Measurements from ENCODE around the gene GDF9. TPM values are rescaled to one million over a fixed set of nuclear protein-coding genes. Genes with fewer than 3 reads are reported as not detected.

GDF9 gene
- total RNA-seq, 1 donor from 2014 or later = 0.30 TPM

GRCh38 chr5:132836852-132837251 lies 29.4 kb downstream of the GDF9 start:
- DNase-seq = no peak

- DNase-seq = no peak
These were observed 32.2 kb downstream of the GDF9 start for GRCh38 chr5:132834057-132834456.

- DNase-seq = no peak
These were observed 33.7 kb downstream of the GDF9 start for GRCh38 chr5:132832612-132833011.

GRCh38 chr5:132831095-132831860 lies 35.0 kb downstream of the GDF9 start:
- no peak for DNase-seq

DNA sequence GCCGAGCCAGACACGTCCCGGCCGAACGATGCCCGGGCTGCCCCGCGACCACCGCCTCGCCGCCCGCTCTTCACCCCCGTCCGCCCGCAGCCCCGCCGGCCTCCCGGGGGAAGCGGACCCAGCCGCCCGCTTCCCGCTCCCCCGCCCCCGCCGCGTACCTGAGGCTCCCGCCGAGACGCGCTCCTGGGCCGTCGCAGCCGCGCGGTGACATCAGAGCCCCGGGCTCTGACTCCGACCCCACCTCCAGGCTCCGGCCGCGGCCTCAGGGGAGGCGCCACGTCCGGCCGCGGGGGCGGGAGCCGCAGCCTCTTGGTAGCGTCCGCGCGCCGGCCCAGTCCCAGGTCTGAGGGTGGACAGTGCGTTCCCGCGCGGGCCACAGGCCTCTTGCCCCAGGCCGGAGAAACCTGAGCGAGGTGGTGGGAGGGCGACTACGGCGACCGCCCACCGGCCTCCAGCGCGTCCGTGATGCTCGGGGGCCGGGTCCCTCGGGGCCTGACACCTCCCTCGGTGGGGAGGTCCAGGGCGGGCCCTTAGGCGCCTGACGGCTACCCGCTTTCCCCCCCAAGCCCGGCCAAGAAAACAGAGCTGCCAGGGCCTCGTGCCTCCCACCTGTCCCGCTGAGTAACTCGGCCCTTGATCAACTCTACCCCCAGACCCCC lies 35.7 kb downstream of the GDF9 start, which contains the start of gene SHROOM1:
SHROOM1 (minus strand) TSS at position 212 of the 659 bp plus-strand sequence. CDS start 4,507 bp downstream, outside the sequence.
- no peak for DNase-seq

GRCh38 chr5:132829742-132830435 lies 36.4 kb downstream of the GDF9 start:
- DNase-seq = no peak

DNA sequence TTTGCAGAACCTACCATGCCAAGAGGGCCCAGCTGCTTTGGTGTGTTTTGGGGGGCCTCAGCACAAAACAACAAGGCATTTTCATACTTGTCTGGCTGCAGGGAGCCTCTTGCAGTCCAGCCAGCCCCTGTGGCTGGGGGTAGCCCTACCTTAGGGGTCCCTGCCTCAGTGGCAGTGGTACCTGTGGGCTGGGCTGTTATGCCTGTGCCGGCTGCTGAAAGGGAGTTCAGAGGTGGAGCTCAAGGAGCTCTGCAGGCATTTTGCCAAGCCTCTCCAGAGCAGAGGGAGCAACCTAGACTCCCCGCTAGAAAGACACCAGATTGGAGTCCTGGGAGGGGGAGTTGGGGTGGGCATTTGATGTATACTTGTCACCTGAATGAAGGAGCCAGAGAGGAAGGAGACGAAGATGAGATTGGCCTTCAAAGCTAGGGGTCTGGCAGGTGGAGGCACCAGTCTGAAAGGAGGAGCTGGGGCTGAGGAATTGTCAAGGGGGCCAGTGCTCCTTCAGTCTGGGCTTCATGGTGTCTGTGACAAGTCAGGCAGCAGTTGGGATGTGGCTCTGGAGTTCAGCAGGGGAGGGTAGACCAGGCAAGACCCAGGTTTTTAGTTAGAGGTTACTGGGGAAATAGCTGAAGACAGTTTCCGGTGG lies 37.3 kb downstream of the GDF9 start:
- DNase-seq = no peak

DNA sequence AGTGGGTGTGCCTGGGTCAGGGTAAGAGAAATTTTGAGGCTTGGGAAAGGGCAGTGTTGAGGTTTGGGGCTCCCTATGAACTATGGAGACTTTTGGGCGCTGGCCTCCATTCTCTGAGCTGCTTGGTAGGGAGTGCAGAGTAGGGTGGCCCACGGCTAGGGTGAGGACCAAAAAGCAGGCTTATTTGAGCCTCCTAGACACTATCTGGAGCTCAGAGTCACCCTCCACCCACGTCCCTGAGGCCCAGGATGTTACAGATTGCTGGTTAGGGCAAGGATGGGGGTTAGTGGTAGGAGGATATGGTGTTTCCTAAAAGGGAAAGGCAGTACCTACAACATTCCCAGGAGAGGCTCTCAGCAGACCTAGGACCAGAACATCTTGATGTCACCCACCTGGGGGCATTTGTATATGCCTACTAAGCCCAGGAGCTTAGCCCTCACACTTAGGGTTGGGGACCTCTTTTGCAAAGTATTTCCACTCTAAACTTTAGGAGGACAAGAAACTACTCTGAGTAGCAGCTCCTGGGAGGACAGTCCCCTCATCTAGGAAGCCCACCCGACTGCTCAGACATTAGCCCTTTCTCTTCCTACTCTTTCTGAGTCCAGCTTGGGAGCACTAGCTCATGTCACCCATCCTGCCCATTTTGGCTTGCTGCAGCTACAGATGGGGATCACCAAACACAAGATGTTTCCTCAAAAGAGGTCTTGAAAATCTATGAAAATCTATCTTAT lies 38.2 kb downstream of the GDF9 start:
- no peak for DNase-seq

- DNase-seq = no peak
These were observed 39.7 kb downstream of the GDF9 start for GRCh38 chr5:132826424-132827082.

- no peak for DNase-seq
These were observed 40.4 kb downstream of the GDF9 start for GRCh38 chr5:132825834-132826391.

DNA sequence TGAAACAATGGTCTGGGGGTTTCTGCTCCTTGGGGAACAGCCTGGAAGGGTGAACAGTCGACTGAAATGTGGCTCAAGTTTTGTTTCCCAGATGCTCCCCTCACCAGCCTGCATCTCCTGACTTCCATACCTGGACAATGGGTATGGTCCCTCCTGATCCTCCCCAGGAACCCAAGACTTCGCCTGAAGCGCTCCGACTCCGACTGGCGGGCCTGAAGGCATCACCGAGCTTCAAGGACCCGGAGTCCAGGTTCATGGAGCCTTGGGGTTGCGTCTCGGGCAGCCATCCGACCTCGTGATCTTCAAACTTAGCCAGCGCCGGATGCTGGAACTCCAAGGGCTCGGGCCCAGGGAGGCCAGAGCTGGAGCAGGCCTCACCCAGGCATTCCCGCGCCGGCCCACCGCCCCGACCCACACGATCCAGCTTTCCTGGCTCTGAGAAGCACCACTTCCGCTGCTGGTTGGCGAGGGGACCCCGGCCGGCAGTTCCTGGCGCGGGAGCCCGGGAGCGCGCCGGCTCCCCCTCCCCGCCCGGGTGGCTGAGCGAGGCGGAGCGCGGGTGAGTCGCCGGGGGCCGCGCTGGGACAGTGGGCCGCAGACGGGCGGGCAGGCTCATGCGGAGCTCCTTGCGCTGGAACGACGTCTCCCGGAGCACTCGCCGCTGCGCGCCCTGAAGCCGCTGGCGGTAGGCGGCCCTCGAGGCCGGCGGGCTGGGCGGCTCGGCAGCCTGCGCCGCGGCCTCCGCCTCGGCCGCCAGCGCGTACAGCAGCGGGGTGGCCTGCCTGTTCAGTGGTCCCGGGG lies 41.0 kb downstream of the GDF9 start:
- DNase-seq = no peak

DNA sequence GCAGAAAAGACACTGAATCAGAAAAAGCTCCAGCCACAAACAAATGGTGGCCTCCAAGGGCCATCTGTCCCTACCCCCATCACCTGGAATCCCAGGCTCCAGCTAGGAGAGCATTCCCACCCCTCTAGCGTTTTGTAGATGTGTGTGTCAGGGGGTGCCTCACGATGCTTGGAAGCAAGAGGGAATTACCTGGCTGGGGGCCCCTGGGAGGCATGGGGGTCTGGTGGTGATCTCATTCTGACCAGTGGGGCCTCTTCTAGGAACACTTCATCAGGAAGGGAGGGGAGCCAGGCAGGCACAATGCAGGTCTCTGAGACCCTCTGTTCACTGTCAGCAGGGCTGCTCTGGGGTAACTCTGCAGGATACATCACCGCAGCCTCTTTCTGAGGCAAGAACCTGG lies 41.8 kb downstream of the GDF9 start:
- no peak for DNase-seq

GRCh38 chr5:132823481-132824050 lies 42.7 kb downstream of the GDF9 start:
- DNase-seq = no peak

- no peak for DNase-seq
These were observed 43.4 kb downstream of the GDF9 start for GRCh38 chr5:132822650-132823480.

GRCh38 chr5:132821791-132822190 lies 44.5 kb downstream of the GDF9 start:
- peak; percentile 46 for DNase-seq

DNA sequence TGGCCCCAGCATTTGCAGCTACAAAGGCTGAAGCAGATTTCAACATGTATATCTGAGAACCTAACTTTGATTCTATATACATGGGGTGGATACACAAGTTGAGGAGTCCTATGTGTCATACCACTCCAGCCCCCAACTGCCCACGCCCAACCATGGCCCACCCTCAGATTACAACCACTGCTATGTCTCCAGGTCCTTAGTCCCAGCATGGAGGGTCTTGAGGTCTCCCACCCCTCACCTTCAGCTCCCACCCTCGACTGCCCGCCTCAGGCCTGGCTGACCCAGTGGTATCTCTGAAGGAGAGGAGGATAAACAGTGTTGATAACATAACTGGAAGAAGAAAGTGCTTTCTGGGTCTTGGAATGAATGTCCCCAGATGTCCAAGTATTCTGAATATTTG lies 44.9 kb downstream of the GDF9 start:
- no peak for DNase-seq

GRCh38 chr5:132820162-132820754 lies 46.0 kb downstream of the GDF9 start:
- DNase-seq = peak; percentile 65

DNA sequence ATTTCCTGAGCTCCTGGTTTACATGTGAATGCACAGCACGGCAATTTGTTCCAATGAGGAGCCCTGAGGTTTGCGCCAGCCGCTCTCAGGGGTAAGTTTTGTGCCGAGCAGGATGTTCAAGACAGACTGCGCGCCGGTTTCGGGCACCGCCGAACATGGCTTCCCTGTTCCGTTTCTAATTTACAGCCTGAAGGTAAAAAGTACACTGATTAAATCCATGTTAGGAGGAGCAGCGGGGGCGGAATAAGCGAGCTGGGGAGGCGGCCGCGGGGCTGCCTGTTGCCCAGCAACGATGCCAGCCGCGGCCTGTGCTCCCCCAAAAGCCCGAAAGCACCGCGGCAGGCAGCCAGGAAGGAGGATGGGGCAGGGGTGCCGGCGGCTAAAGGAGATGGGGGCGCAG lies 46.8 kb downstream of the GDF9 start:
- no peak for DNase-seq

Data from skin of body (tissue), 2 donors.